PC-9 (cell line): Measurements from ENCODE around the gene SNTG2.

Source experiments
- CTCF ChIP-seq: fragments of 200-600 bp; sonication (generic); conservative IDR thresholded peaks from 2 replicates; pipeline ENCODE4 v1.6.1; 2017; ENCODE audit warnings: mixed run types, antibody characterized with exemption, mild to moderate bottlenecking, moderate library complexity
- EZH2 ChIP-seq: fragments of 200-600 bp; sonication (generic); IDR thresholded peaks from 2 replicates; pipeline ENCODE4 v1.8.0; 2017; ENCODE audit warnings: antibody characterized with exemption, low read depth

- TF ChIP-seq CTCF, result no peak
- no peak for TF ChIP-seq EZH2
Observed at GRCh38 chr2:1162246-1162645, 211.6 kb downstream of the SNTG2 start.
